GM13976 (cell line): Measurements from ENCODE around the gene IBSP.

Source experiments
- DNase-seq: peaks from one replicate; pipeline ENCODE4 v3.0.0; 2012; ENCODE audit warnings: low spot score
- CTCF ChIP-seq: IDR thresholded peaks from 2 replicates; pipeline ENCODE4 v1.5.1; 2012; ENCODE audit warnings: borderline replicate concordance, mild to moderate bottlenecking; ENCODE audit not compliant: insufficient read depth; ENCODE audit errors: extremely low read depth, missing control alignments, control extremely low read depth
- in situ Hi-C: fragments of 300-500 bp; cut with MboI; formaldehyde crosslinking; loops from one replicate; pipeline ENCODE4 v1.12.0; 2022; ENCODE audit warnings: low sequenced_read_pairs, mixed read lengths, inconsistent platforms; ENCODE audit not compliant: unreplicated experiment

The IBSP gene

GRCh38 chr4:87851332-87851731, 52.0 kb downstream of the IBSP start:
- no peak for TF ChIP-seq CTCF
- in situ Hi-C loops: loop anchor here (10.0 to 25.0 kb wide), 3 partner anchors 123 to 661 kb away; partner anchors contain the start of genes PYURF and SPP1
- DNase-seq: no peak

DNA sequence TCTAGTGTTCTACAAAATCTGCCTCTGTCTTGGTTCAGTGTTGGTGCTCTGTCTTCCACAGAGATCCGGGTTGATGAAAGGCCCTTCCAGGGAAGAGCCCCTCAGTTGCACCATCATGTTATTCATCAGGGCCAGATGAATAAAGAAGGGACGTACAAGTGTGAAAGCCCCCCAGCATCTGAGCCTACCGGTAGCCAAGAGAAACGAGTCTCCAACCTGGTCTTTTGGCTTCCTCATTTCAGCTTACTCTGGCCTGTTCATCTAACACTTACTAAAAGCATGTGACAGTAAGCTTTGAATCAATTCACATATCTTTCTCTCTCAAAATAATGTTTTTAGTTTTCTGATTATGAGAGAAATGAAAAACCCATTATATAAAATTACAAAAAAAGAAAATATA, 52.6 kb downstream of the IBSP start:
- in situ Hi-C loops: loop anchor here (10.0 to 25.0 kb wide), 3 partner anchors 123 to 660 kb away; partner anchors contain the start of genes PYURF and SPP1
- no peak for DNase-seq

DNA sequence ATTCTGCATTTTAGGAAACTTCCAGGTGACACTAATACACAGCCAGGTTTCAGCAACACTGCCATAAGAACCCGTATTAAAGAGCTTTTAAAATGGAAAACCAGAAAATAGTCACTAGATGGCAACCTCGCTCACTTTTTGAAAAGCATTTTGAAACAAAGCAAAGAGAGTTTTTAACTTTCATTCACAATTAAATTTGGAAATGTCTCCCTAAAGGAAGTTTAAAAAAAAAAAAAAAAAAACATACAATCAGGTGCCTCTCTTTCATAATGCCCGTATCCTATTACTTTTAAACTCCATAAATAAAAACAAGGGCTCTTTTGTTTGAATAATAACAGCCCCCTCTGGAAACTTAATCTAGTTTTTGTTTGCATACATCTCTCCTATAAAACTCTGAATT, 53.8 kb downstream of the IBSP start:
- DNase-seq: peak; percentile 40
- peak; percentile 14 for TF ChIP-seq CTCF
- in situ Hi-C loops: loop anchor here (10.0 to 25.0 kb wide), 3 partner anchors 122 to 659 kb away; partner anchors contain the start of genes PYURF and SPP1

More for the DNA sequence above, 52.6 kb downstream of the IBSP start:
- no peak for TF ChIP-seq CTCF

DNA sequence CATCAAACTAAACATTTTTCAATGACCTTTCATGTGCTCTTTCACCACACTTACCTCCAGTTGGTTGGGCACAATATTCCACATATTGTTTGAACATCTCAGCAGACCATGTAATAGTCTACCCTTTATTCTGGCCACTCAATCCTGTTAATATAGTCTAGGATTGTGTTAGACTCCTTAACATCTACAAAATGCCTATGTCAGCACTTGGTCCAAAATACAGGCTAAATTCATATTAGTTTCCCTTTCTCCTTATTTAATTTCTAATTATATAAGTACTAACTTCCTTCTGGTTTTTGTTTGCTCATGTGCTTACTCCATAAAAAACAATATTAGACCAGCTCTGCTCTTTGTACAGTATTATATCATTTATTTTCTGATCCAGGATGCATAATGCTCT, 54.5 kb downstream of the IBSP start:
- TF ChIP-seq CTCF: no peak
- DNase-seq: no peak
- in situ Hi-C loops: loop anchor here (10.0 to 25.0 kb wide), 3 partner anchors 121 to 658 kb away; partner anchors contain the start of genes PYURF and SPP1

GRCh38 chr4:87855559-87855958, 56.2 kb downstream of the IBSP start:
- no peak for TF ChIP-seq CTCF
- in situ Hi-C loops: loop anchor here (10.0 to 25.0 kb wide), 3 partner anchors 119 to 657 kb away; partner anchors contain the start of genes PYURF and SPP1

GRCh38 chr4:87856816-87857215, 57.5 kb downstream of the IBSP start:
- in situ Hi-C loops: loop anchor here (10.0 to 25.0 kb wide), 3 partner anchors 118 to 655 kb away; partner anchors contain the start of genes PYURF and SPP1
- TF ChIP-seq CTCF: no peak
- DNase-seq: no peak

More at GRCh38 chr4:87855559-87855958, 56.2 kb downstream of the IBSP start:
- no peak for DNase-seq
